GM18526 (cell line): ENCODE measurements around the gene TMEM98.

Experiments used
- POLR2A ChIP-seq: IDR thresholded peaks from 3 replicates; pipeline ENCODE4 v1.6.1; 2011; ENCODE audit not compliant: insufficient read length; ENCODE audit errors: extremely low read depth

TMEM98 gene

DNA sequence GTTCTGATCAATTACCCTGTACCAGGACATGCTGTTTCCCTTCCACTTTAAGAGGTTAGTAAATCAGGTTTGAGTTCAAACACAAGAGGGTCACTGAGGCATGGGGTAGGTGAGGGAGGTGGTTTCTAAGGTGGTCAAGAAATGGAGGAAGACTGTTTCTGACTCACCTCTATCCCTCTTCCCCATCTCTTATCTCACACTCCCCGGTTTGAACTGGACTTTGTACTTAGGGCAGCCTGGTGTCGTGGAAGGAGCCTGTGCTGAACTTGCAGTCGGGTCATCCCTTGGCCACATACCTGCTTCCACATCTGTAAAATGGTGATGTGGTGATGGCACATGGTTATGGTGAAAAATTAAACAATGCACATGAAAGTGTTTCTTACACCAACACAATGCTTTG is 17.2 kb upstream of the TMEM98 start:
- TF ChIP-seq POLR2A, result no peak

DNA sequence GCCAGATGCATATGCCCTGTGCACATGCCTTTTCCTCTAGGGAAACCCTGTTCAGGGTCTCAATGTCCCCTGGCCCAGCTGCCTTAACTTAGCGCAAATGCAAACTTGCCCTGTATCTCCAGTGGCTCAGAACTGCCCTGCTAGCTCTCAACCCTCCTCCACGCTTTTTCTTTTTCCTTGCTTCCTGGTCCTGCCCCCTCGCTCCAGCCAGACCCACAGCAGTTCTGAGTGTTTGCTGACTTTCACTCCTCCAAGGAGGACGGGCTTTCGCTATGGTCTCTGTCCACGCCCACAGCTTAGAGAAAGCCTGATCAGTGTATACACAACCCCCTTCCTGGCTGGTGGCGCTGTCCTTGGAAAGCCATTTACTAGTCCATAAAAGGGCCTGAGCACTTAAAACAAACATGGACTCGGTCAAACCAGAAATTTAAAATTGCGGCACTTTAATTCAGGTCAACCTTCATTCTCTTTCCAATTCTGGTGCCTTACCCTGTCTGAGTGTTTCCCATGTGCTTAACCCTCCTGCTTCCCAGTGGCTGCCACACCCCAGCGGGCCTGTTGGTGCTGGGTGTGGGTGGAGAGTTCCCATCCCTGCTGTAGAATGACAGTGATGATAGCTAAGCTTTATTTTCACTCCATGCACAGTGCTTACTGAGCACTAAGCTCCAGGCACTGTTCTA is 15.6 kb upstream of the TMEM98 start:
- TF ChIP-seq POLR2A, result no peak

DNA sequence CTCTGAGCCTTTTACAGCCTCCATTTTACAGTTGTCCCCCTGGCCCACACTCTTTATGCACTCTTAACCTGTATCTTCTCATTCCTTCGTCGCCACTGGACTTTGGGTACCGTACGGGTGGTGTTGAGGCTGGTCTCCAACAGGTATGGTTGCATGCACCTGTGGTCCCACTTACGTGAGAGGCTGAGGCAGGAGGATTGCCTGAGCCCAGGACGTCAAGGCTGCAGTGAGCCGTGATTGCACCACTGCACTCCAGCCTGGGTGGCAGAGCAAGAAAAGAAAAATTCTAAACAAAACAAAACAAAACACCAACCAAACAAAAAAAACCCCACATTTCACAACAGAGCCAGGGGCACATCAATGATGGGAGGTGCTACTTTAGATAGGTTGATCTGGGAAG is 14.4 kb upstream of the TMEM98 start:
- TF ChIP-seq POLR2A, result no peak

DNA sequence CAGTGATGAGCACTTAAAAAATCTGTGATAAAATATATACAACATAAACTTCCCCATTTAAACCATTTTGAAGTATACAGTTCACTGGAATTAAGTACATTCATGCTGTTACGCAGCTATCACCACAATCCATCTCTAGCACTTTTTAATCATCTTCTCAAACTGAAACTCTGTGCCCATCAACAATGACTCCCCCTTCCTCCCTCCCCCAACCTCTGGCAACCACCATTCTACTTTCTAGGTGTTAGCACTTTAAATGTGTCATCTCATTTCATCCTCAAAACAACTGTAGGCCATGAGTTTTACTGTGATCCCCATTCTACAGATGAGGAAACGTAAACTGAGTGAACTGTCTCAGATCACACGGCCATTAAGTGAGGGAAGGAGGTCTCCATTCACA is 13.8 kb upstream of the TMEM98 start:
- TF ChIP-seq POLR2A, result no peak

DNA sequence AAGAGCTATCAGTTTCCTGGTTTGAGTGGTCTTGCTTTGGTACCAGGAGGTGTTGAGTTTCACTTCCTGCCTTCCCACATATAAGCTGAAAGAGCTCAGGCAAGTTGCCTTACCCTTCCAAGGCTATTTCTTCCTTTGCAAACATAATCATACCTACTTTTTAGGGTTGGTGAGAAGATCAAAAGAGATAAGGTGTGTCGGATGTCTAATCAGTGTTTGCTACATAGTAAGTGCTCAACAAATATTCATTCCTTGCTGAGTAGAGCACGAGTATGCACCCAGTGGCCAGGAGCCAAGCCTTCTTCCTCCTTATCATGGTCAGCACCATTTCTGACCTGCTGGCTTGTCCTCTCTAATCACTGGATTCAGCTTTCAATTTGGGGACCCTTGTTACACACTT is 12.7 kb upstream of the TMEM98 start:
- no peak for TF ChIP-seq POLR2A

DNA sequence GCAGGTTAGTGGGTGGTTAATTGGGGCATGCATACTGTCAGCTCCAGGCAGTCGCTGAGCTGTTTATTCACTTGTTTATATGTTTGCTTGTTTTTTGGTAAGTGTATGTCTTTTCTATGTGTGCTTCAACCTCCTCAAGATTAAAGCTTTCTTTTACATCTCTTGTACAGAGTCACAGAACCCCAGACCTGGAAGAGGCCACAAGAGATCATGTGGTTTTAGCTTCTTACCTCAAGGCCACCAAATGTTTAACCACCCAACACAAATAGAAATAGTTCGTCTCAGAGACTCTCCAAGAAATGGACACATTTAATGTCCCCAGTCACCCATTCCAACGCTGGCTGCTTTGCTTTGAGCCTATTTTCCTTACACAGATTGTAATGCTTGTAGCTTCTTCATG is 11.8 kb upstream of the TMEM98 start:
- no peak for TF ChIP-seq POLR2A

DNA sequence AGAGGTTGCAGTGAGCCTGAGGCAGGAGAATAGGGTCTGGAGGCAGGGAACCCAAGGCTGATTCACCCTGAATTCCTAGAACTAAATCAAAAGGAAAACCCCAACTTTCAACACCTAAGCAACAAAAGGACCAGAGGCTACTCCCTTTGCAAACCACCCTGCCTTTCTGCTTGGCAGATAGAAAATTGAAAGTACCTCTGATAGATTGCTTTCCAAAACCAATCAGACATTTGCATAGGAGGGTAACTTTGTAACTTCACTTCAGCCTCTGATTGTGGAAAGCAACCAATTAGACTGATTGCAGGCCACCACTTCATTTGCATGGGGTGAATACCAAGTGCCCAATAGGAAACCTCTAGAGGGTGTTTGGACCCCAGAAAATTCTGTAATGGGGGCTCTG is 10.9 kb upstream of the TMEM98 start:
- no peak for TF ChIP-seq POLR2A

DNA sequence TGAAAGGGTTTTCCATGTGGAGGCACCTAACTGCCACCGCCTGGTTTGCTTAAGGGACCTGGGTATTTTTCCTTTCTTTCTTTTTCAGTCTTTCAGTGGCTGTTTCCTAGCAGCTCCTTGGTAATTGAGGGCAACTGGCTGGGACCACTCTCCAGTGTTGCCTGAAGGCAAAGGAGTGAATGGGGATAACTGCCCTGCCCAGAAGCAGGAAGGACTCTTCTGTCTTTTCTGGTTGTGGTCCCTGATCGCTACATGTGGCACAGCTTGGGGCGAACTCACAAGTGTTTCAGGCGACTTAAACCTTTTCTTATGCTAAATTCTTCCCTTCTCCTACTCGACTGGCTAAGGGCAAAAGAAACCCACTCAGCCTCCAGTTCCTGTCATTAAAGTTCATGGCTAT is 10.1 kb upstream of the TMEM98 start:
- TF ChIP-seq POLR2A, result no peak

DNA sequence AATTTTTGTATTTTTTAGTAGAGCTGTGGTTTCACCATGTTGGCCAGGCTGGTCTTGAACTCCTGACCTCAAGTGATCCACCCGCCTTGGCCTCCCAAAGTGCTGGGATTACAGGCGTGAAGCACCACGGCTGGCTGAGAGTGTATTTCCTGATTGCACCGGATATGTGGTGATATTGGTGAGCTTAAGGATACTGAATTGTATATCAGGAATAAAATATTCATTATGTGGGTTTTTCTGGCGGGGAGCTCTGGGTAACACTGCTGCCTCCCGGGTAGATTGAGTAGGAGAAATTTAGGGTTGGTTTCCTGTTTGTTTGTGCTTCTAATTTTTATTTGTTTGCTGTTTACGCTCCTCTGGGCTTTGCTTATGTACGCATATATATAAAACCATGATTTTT is 7.7 kb upstream of the TMEM98 start:
- no peak for TF ChIP-seq POLR2A

DNA sequence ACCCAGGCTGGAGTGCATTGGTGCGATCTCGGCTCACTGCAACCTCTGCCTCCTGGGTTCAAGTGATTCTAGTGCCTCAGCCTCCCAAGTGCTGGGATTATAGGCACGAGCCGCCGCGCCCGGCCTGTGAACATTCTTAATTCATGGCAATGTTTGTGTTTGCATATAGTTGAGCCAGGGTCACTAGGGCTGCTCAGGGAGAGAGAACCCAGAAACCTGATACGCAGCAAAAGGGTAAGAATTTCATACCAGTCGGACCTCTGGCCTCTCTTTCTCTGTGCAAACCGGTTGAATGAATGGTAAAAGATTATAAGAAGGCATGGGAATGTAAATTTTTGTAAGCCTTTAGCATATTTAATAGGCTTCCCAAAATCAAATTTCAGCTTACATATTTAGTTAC is 6.9 kb upstream of the TMEM98 start:
- TF ChIP-seq POLR2A, result no peak

DNA sequence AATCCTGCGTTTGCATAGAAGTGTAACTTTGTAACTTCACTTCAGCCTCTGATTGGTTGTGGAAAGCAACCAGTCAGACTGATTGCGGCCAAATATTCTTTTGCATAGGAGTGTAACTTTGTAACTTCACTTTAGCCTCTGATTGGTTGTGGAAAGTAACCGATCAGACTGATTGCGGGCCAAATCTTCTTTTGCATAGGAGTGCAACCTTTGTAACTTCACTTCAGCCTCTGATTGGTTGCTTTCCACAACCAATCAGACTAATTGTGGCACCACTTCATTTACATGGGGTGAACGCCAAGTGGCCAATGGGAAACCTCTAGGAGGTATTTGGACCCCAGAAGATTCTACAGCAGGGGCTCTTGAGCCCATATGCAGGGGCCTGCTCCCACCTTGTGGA is 1.8 kb upstream of the TMEM98 start:
- no peak for TF ChIP-seq POLR2A

DNA sequence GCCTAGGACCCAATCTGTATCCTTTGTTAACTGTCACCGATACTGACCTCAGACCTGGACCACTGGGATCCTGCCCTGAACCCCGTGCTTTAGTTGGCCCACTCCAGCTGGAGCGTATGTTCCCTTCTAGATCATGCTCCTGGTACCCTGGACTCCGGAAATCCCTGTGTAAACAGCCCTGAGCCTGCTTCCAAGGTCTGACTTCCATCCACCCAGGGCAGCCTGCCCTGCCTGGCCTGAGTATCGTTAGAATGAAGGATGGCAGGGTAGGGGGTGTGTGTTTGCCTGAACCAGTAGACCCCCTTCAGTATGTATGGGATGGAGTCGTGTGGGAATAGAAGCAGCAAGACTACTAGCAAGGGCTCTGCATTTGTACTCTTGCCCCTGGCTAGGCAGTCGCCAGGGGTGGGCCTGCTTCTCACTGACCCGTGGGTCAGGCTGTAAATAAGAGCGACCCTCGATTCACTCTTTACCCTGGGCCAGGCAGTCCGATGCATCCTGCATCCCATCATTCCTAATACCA is 691 bp upstream of the TMEM98 start:
- TF ChIP-seq POLR2A, result no peak

DNA sequence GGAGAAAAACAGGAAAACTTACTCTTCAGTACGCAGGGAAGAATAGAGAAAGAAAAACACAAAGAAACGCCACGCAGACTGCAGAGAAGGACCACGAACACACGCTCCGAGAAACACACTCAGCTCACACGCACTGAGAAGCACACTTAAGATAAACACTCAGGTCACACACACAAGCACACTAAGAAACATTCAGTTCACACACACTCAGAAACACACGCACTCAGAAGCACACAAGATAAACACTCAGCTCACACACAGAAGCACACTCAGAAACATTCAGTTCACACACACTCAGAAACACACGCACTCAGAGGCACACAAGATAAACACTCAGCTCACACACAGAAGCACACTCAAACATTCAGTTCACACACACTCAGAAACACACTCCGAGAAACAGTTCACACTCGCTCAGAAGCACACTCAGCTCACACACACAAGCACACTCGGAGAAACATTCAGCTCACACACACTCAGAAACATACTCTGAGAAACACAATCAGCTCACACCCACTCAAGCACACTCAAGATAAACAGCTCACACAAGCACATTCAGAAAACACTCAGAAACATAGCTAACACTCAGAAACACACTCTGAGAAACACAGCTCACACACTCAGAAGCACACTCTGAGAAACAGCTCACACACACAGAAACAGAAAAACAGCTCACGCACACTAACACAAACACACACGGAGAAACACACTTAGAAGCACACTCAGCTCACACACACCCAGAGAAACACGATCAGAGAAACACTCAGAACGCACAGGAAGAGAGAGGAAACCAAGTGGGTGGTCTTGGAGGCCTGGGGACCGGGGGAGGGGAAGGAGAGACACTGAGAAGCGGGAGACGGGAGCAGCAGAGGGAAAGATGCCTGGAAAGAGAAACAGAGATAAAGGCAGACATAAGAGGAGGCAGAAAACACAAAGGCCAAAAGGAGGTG is 908 bp downstream of the TMEM98 start:
- no peak for TF ChIP-seq POLR2A

DNA sequence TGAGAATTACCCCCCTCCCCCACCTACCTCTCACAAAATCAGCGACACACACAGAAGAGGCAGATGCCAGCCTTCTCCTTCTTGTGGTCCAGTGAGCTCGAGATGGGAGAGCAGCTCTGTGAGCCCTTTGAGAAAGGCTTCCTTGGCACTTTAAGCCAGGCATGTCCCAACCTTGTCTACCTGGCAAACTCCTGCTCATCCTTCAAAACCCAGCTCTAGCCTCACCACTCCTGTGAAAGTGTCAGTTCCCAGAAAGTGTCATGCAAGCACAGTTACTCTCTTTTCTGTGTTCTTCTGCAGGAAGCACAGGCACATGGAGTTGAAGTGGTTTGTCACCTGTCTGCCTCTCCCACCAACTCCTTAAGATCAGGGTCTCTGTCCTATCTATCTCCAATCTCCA is 1.6 kb downstream of the TMEM98 start:
- TF ChIP-seq POLR2A, result no peak

DNA sequence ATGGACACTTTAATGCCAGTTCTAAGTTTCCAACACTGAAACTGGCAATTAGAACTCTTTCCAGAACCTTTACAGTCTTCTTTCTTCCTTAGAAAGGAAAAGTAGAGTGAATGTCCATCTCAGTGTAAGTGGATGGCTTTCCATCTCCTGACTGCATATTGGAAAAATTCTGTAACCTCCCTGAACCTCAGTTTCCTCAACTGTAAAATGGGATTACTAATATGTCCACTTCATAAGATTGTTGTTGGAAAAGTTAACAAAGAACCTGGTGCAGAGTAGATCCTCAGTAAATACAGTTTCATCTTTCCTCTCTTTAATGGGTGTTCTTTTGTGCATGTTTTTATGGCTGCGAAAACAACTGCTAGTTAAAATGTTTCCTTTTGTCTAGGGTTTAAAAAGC is 2.6 kb downstream of the TMEM98 start:
- TF ChIP-seq POLR2A, result no peak

DNA sequence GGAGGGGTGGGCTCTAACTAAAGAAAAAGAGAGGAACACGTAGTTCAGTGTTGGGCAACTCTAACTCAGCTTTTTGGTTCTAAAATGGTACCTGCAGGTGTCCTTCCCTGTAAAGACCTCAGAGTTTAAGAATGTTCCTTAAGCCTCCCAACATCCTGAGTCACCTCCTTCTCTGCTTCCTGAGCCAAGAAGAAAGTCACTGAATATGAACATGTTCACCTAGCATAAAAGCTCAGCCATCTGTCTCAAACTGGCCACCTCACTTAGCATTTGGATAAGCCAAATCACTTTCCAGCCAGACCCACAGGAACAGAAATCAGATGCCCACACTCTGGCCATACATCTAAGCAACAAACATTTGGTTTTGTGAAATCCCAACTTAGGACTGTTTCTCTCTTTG is 3.7 kb downstream of the TMEM98 start:
- no peak for TF ChIP-seq POLR2A

DNA sequence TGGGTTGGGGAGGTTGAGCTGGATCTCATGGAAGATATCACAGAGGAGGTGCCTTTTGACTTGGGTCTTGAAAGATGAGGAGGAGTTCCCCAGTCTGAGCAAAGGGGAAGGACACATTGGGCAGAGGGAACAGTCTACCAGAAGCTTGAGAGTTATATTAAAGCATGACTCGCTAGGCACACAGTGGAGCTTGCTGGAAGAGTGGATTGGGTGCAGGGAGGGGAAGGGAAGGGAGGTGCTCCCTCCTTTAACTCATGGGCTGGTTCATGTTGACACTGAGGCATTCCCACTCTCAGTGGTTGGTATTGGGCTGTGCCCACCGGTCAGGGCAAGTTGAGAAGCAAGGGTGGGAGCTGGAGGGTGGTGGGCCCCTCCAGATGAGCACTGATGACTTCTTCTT is 5.9 kb downstream of the TMEM98 start:
- no peak for TF ChIP-seq POLR2A

DNA sequence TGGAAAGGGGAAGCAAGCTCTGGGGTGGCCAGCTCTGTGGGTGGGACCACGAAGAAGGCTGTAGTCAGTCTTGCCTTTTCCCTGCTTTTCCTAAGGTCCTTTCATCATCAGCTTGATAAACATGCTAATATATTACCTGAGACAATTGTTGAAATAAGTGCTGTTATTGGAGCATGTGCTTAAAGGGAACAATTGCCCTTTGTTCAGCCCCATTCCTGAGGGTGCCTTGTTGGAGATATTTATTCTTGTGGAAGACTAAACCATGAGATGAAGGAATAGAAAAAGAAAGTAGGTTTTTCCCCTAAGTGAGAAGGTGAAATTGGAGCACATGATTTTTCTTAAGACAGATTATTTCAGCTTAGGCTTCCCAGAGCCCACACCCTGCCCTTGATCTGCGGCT is 7.8 kb downstream of the TMEM98 start:
- no peak for TF ChIP-seq POLR2A
